ENCODE results near the gene HDAC9.

DNA sequence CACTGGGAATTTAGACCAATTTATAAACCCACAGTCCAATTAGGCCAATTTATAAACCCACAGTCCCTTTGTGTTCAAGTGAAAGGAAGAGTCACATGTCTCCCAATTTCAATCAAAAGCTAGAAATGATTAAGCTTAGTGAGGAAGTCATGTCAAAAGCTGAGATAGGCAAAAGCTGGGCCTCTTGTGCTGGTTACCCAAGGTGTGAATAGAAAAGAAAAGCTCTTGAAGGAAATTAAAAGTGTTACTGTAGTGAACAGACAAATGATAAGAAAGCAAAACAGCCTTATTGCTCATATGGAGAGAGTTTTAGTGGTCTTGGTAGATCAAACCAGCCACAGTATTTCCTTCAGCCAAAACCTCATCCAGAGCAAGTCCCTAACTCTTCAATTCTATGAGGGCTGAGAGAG lies 245.0 kb downstream of the HDAC9 start:
- TF ChIP-seq CTCF (IDR thresholded peaks at IDR 0.05) (no peak), EP300 (IDR thresholded peaks at IDR 0.05) (no peak)
